MCF 10A (cell line): ENCODE results near the gene PLSCR3. TPM values are rescaled to one million over a fixed set of nuclear protein-coding genes. Genes with fewer than 3 reads are reported as not detected.

Experiments used
- BruUV-seq: library from RNA; stranded (reverse); fragments of 400-500 nt; replicated peaks from 2 replicates; lab custom pipeline; 2021; lab: Mats Ljungman, UMichigan
- CTCF ChIA-PET: fragments of 300-600 bp; sonication (Branson Sonifier 250); formaldehyde crosslinking; extraction: SDS; loops from one replicate; lab custom pipeline; 2021; ENCODE audit warnings: antibody characterized with exemption, inconsistent platforms; lab: Yijun Ruan, JAX
- POLR2A ChIA-PET: fragments of 300-600, 350-650 bp; sonication (Branson Sonifier 250); formaldehyde crosslinking; extraction: SDS; loops from one replicate; lab custom pipeline; 2020; ENCODE audit warnings: antibody characterized with exemption, inconsistent platforms; lab: Yijun Ruan, JAX
- DNase-seq: peaks from one replicate; pipeline ENCODE4 v3.0.0-alpha.2; 2018; ENCODE audit not compliant: unreplicated experiment
- H3K27ac Mint-ChIP-seq: one replicate; pipeline ENCODE4 v1.8.0; 2022; ENCODE audit warnings: mild to moderate bottlenecking, low read depth, mixed read lengths; ENCODE audit not compliant: unreplicated experiment
- H3K27me3 Mint-ChIP-seq: one replicate; pipeline ENCODE4 v1.8.0; 2022; ENCODE audit warnings: mixed read lengths; ENCODE audit not compliant: insufficient read depth, unreplicated experiment
- H3K36me3 Mint-ChIP-seq: one replicate; pipeline ENCODE4 v1.8.0; 2022; ENCODE audit warnings: mild to moderate bottlenecking, moderate library complexity, mixed read lengths; ENCODE audit not compliant: insufficient read depth, unreplicated experiment
- H3K4me1 Mint-ChIP-seq: one replicate; pipeline ENCODE4 v1.8.0; 2022; ENCODE audit warnings: mixed read lengths; ENCODE audit not compliant: insufficient read depth, unreplicated experiment
- H3K4me3 Mint-ChIP-seq: one replicate; pipeline ENCODE4 v1.8.0; 2022; ENCODE audit warnings: mild to moderate bottlenecking, moderate library complexity, mixed read lengths; ENCODE audit not compliant: unreplicated experiment
- H3K9me3 Mint-ChIP-seq: one replicate; pipeline ENCODE4 v1.8.0; 2022; ENCODE audit warnings: mixed read lengths; ENCODE audit not compliant: unreplicated experiment
- CTCF ChIP-seq: fragments of 200-600 bp; IDR thresholded peaks from one replicate; pipeline ENCODE4 v1.8.0; 2022; ENCODE audit warnings: antibody characterized with exemption, mild to moderate bottlenecking; ENCODE audit not compliant: unreplicated experiment
- intact Hi-C: fragments of 100-400 bp; cut with micrococcal nuclease; formaldehyde crosslinking; loops from 2 replicates; pipeline ENCODE4 v1.14.1; 2022
- total RNA-seq: library from RNA; stranded (reverse); gene quantifications from 2 replicates; pipeline ENCODE4 v1.2.3, GENCODE V29; 2022

PLSCR3 gene
- total RNA-seq, 1 experiment from 2014 or later = 59.0 TPM

GRCh38 chr17:7427549-7427948 is 33.2 kb upstream of the PLSCR3 start:
- CTCF ChIA-PET = interaction anchor here (1.1 kb wide), 1 partner anchor 133 kb away, joined by 3 read pairs; no protein-coding TSS in a partner anchor
- DNase-seq = no peak
- BruUV-seq = no TSS peak
- Mint-ChIP-seq H3K4me1 (no peaks in the 10 kb centered on the region), H3K27ac (no peak overlapping the region), H3K9me3 (no peaks in the 10 kb centered on the region), H3K4me3 (no peak overlapping the region), H3K27me3 (no peaks in the 10 kb centered on the region), H3K36me3 (no peaks in the 10 kb centered on the region)
- no peak for TF ChIP-seq CTCF
- POLR2A ChIA-PET = no interaction called here
- intact Hi-C loops = no loop called here

- intact Hi-C loops = no loop called here
- CTCF ChIA-PET = interaction anchor here (0.6 to 1.1 kb wide), 3 partner anchors 21 to 133 kb away, joined by 3 read pairs; no protein-coding TSS in a partner anchor
- Mint-ChIP-seq H3K27me3 (no peaks in the 10 kb centered on the region), H3K36me3 (no peaks in the 10 kb centered on the region), H3K4me1 (no peaks in the 10 kb centered on the region), H3K27ac (no peak overlapping the region), H3K4me3 (no peak overlapping the region), H3K9me3 (no peaks in the 10 kb centered on the region)
- no peak for DNase-seq
- no TSS peak for BruUV-seq
- POLR2A ChIA-PET = no interaction called here
- TF ChIP-seq CTCF = no peak
Measured at GRCh38 chr17:7426896-7427489, 32.7 kb upstream of the PLSCR3 start.

- Mint-ChIP-seq H3K9me3 (no peaks in the 10 kb centered on the region), H3K27me3 (no peaks in the 10 kb centered on the region), H3K4me3 (no peak overlapping the region), H3K27ac (no peak overlapping the region), H3K36me3 (no peaks in the 10 kb centered on the region), H3K4me1 (no peaks in the 10 kb centered on the region)
- no TSS peak for BruUV-seq
- no peak for DNase-seq
- TF ChIP-seq CTCF = no peak
- ChIA-PET CTCF (interaction anchor here (0.6 to 1.1 kb wide), 3 partner anchors 21 to 134 kb away, joined by 3 read pairs; no protein-coding TSS in a partner anchor), POLR2A (no interaction called here)
- intact Hi-C loops = no loop called here
Measured at GRCh38 chr17:7426203-7426863, 32.0 kb upstream of the PLSCR3 start.

GRCh38 chr17:7425756-7426155 is 31.4 kb upstream of the PLSCR3 start:
- no peaks in the 10 kb centered on the region for H3K27me3 Mint-ChIP-seq
- no peak for DNase-seq
- H3K27ac Mint-ChIP-seq = no peak overlapping the region
- intact Hi-C loops = no loop called here
- ChIA-PET POLR2A (no interaction called here), CTCF (no interaction called here)
- H3K36me3 Mint-ChIP-seq = no peaks in the 10 kb centered on the region
- H3K9me3 Mint-ChIP-seq = no peaks in the 10 kb centered on the region
- no TSS peak for BruUV-seq
- H3K4me3 Mint-ChIP-seq = no peak overlapping the region
- no peaks in the 10 kb centered on the region for H3K4me1 Mint-ChIP-seq
- TF ChIP-seq CTCF = no peak
